Breast epithelium (tissue), 4 donors: Measurements from ENCODE around the gene NAA80. TPM values are rescaled to one million over a fixed set of nuclear protein-coding genes. Genes with fewer than 3 reads are reported as not detected.

Experiments
- DNase-seq, 2 donors: peaks; one replicate each; pipeline ENCODE4 v3.0.0-alpha.2; 2019; ENCODE audit warnings: low spot score in 2 of 2
- H3K27ac ChIP-seq, 2 donors: fragments of 200-600 bp; sonication (generic) in 1 of 2; one replicate each; pipeline ENCODE4 v1.5.1; 2016 to 2019; ENCODE audit warnings: mild to moderate bottlenecking in 1 of 2
- H3K27me3 ChIP-seq, 2 donors: fragments of 200-600 bp; sonication (generic) in 1 of 2; one replicate each; pipeline versions ENCODE4 v1.5.1 to v1.6.0; 2017 to 2019; ENCODE audit warnings: control low read depth in 1 of 2, mild to moderate bottlenecking in 1 of 2
- H3K36me3 ChIP-seq: fragments of 200-600 bp; one replicate; pipeline ENCODE4 v1.5.1; 2019
- H3K4me1 ChIP-seq, 2 donors: fragments of 200-600 bp; sonication (generic); one replicate each; pipeline ENCODE4 v1.5.1; 2016 to 2019; ENCODE audit warnings: control low read depth in 1 of 2
- H3K4me3 ChIP-seq, 3 donors: fragments of 200-600 bp; sonication (generic); 1 replicate in 2 of 3; 2 replicates in 1 of 3; pipeline ENCODE4 v1.5.1; 2016 to 2019; ENCODE audit warnings: mild to moderate bottlenecking in 3 of 3, moderate library complexity in 2 of 3
- H3K9me3 ChIP-seq, 2 donors: fragments of 200-600 bp; sonication (generic) in 1 of 2; one replicate each; pipeline ENCODE4 v1.5.1; 2016 to 2019; ENCODE audit warnings: control low read depth in 1 of 2
- POLR2A ChIP-seq: fragments of 450-650 bp; IDR thresholded peaks from one replicate; pipeline ENCODE4 v1.6.1; 2016; ENCODE audit warnings: antibody characterized with exemption, mild to moderate bottlenecking, moderate library complexity
- POLR2AphosphoS5 ChIP-seq, 3 donors: sonication (generic); formaldehyde crosslinking; IDR thresholded peaks; one replicate each; pipeline ENCODE4 v1.6.1; 2017; ENCODE audit warnings: antibody characterized with exemption in 3 of 3
- intact Hi-C: fragments of 100-400 bp; cut with DNase I; formaldehyde crosslinking; loops from one replicate; pipeline ENCODE4 v1.15.1; 2023; ENCODE audit warnings: low total_unique reads
- total RNA-seq, 3 donors: library from RNA; depleted of rRNA; stranded (reverse); fragments of >200 nt; gene quantifications; one replicate each; pipeline ENCODE4 v1.1.0, GENCODE V29; 2016
- TF ChIP-seq, protein P1 (sequence below), 3 donors: fragments of 450-650 bp; IDR thresholded peaks; one replicate each; pipeline ENCODE4 v1.5.1; 2016 to 2017; ENCODE audit warnings: antibody characterized with exemption in 3 of 3, mild to moderate bottlenecking in 3 of 3, moderate library complexity in 3 of 3

Gene NAA80
- total RNA-seq, 3 donors from 2014 or later, result 6.0 to 8.8 (median 8.5) TPM

- peaks cover 6 to 29% of the 10 kb centered on the region in 2 donors for H3K4me1 ChIP-seq
- H3K9me3 ChIP-seq, result no peaks in the 10 kb centered on the region
- H3K36me3 ChIP-seq, result no peaks in the 10 kb centered on the region
- no peaks in the 10 kb centered on the region for H3K27me3 ChIP-seq
- no peak for DNase-seq
- intact Hi-C loops, result no loop called here
- TF ChIP-seq POLR2AphosphoS5 (IDR thresholded peaks at IDR 0.05), result no peak
- TF ChIP-seq, protein P1, sequence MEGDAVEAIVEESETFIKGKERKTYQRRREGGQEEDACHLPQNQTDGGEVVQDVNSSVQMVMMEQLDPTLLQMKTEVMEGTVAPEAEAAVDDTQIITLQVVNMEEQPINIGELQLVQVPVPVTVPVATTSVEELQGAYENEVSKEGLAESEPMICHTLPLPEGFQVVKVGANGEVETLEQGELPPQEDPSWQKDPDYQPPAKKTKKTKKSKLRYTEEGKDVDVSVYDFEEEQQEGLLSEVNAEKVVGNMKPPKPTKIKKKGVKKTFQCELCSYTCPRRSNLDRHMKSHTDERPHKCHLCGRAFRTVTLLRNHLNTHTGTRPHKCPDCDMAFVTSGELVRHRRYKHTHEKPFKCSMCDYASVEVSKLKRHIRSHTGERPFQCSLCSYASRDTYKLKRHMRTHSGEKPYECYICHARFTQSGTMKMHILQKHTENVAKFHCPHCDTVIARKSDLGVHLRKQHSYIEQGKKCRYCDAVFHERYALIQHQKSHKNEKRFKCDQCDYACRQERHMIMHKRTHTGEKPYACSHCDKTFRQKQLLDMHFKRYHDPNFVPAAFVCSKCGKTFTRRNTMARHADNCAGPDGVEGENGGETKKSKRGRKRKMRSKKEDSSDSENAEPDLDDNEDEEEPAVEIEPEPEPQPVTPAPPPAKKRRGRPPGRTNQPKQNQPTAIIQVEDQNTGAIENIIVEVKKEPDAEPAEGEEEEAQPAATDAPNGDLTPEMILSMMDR (IDR thresholded peaks at IDR 0.05), result peak; percentile 67 to 79 (median 76)
- no peak overlapping the region for H3K4me3 ChIP-seq
- H3K27ac ChIP-seq, result peak overlapping the region; percentile 31 to 93
Observed at GRCh38 chr3:50324351-50325112, 25.3 kb upstream of the NAA80 start.

GRCh38 chr3:50323614-50324199 lies 24.5 kb upstream of the NAA80 start:
- DNase-seq, result no peak
- TF ChIP-seq POLR2AphosphoS5 (IDR thresholded peaks at IDR 0.05) (peak in 2 of 3 donors; percentile 47 to 72), POLR2A (no peak)
- TF ChIP-seq, protein P1 (IDR thresholded peaks at IDR 0.05), result no peak
- H3K27me3 ChIP-seq, result no peaks in the 10 kb centered on the region
- intact Hi-C loops, result no loop called here
- peak overlapping the region; percentile 31 to 93 for H3K27ac ChIP-seq
- no peak overlapping the region for H3K4me3 ChIP-seq
- no peaks in the 10 kb centered on the region for H3K9me3 ChIP-seq
- no peaks in the 10 kb centered on the region for H3K36me3 ChIP-seq
- peaks cover 9 to 34% of the 10 kb centered on the region in 2 donors for H3K4me1 ChIP-seq

- Histone ChIP-seq H3K36me3 (no peaks in the 10 kb centered on the region), H3K27me3 (no peaks in the 10 kb centered on the region), H3K9me3 (no peaks in the 10 kb centered on the region), H3K27ac (peak overlapping the region; percentile 31 to 93), H3K4me1 (peaks cover 12 to 34% of the 10 kb centered on the region in 2 donors), H3K4me3 (peak overlapping the region; percentile 54 to 85 (median 79))
- intact Hi-C loops, result no loop called here
- DNase-seq, result no peak
- TF ChIP-seq POLR2A, result no peak
- peak in 1 of 3 donors; percentile 5 for TF ChIP-seq POLR2AphosphoS5 (IDR thresholded peaks at IDR 0.05)
Observed at GRCh38 chr3:50323092-50323600, 23.9 kb upstream of the NAA80 start.

DNA sequence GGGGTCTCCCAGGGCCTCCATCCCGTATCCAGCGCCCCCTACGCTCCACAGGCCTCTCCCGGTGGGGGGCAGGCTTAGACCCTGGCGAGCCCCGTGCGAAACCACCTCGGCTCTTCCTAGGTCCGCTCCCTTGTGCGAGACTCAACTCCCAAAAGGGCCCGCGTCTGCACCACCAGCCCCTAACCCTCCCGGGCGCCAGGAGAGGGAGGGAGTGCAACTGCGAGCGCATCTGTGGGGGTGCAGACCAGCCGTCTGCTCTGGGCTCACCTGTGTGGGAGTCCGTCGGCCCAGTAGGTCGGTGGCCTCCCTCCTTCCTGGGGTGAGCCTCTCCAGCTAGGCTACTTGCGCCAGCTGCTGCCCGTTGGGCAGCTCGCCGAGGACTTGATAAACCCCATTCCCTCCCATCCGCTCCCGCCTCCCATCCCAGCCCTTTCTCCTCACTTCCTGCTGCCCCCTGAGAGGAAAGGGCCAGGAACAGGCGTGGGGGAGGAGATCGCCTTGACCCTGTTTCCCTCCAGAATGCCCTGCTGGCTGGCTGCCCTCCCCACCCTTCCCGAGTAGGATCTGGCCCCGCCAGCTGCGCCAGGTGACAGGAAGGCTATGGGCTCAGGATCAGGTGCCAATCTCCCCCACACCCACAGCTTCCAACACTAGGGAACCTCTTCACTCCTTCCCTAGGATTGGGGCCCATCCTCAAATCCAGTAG lies 23.3 kb upstream of the NAA80 start, which contains the start of gene HYAL2:
Gene HYAL2 (minus strand): TSS at position 360 of the 706 bp plus-strand sequence. CDS start 2,256 bp downstream, outside the sequence.
- intact Hi-C loops, result no loop called here
- no peak for DNase-seq
- peaks cover 18 to 38% of the 10 kb centered on the region in 2 donors for H3K4me1 ChIP-seq

GRCh38 chr3:50322115-50322385 lies 22.8 kb upstream of the NAA80 start:
- intact Hi-C loops, result no loop called here
- Histone ChIP-seq H3K27ac (peak overlapping the region; percentile 93 to 94), H3K9me3 (no peaks in the 10 kb centered on the region)

More for the DNA sequence above, 23.3 kb upstream of the NAA80 start, which contains the start of gene HYAL2:
- Histone ChIP-seq H3K36me3 (no peaks in the 10 kb centered on the region), H3K27me3 (no peaks in the 10 kb centered on the region), H3K9me3 (no peaks in the 10 kb centered on the region), H3K4me3 (peak within 1 kb of the TSS; percentile 54 to 85 (median 79)), H3K27ac (peak within 1 kb of the TSS; percentile 93 to 94)
- TF ChIP-seq, protein P1 (IDR thresholded peaks at IDR 0.05), result no peak
- TF ChIP-seq POLR2A (no peak), POLR2AphosphoS5 (IDR thresholded peaks at IDR 0.05) (peak in 2 of 3 donors; percentile 53 to 77)

More at GRCh38 chr3:50322115-50322385, 22.8 kb upstream of the NAA80 start:
- Histone ChIP-seq H3K4me1 (peaks cover 18 to 38% of the 10 kb centered on the region in 2 donors), H3K4me3 (peak overlapping the region; percentile 54 to 85 (median 79)), H3K27me3 (no peaks in the 10 kb centered on the region), H3K36me3 (no peaks in the 10 kb centered on the region)
- DNase-seq, result no peak
- no peak for TF ChIP-seq POLR2AphosphoS5 (IDR thresholded peaks at IDR 0.05)
- TF ChIP-seq, protein P1 (IDR thresholded peaks at IDR 0.05), result no peak
- TF ChIP-seq POLR2A, result no peak
